ENCODE data around the gene ADORA3. TPM values are rescaled to one million over a fixed set of nuclear protein-coding genes. Genes with fewer than 3 reads are reported as not detected.

Gene ADORA3
- polyA plus RNA-seq, 1 donor (not counting 4 experiments of a cell fraction or from before 2014, with no cell fraction given) = not detected

DNA sequence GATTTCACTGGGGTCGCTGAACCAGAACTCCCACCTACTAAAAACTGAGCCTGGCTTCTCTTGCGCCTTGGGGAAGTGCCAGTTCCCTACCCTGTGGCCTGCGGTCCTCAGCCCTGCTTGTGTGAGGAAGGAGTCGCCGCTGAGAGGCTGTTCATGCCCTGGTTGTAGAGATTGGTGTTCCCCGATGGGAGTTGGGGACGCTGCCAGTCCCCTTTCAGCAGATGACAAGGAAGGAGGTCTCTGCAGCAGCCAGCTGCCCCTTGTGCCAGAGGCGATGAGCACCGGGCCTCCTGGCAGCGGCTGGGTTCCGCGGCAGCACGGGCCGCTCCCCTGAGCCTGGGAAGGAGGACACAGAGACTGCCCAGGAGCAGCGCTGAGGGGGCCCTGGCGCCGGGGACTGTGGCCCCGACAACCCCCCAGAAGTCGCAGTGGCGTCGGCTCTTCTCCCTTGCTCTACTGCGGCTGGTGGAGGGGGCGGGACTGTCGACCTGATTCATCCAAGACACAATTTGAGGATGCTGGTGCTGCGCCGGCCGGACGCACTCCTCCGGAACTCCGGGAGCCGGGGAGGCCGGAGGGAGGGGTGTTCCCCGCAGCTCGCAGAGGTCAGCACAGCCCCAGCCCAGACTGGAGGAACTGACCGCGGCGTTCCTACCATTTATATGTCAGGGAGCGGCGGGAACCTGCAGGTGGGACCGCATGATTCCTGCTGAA, 12.0 kb upstream of the ADORA3 start:
- DNase-seq (ENCODE audit: low read depth, low spot score) = no peak
- no peak for TF ChIP-seq CTCF (optimal IDR thresholded peaks at IDR 0.05 in 1 of 3, IDR thresholded peaks at IDR 0.05 in 1 of 3, conservative IDR thresholded peaks at IDR 0.05 in 1 of 3; ENCODE audit: extremely low read depth in 1 of 3, insufficient read depth in 2 of 3, low read length in 3 of 3)
- no peak for TF ChIP-seq EZH2 (IDR thresholded peaks at IDR 0.05; ENCODE audit: low read length)
- peak overlapping the region; percentile 67 for H2AFZ ChIP-seq (ENCODE audit: control insufficient read depth, low read length)
- no peaks in the 10 kb centered on the region for H3K36me3 ChIP-seq (ENCODE audit: control insufficient read depth in 2 of 2, extremely low read depth in 1 of 2, insufficient read depth in 2 of 2, low read length in 2 of 2)
- H3K27me3 ChIP-seq (ENCODE audit: control insufficient read depth, extremely low read depth, insufficient read depth, low read length) = no peaks in the 10 kb centered on the region
- no peaks in the 10 kb centered on the region for H3K79me2 ChIP-seq (ENCODE audit: control insufficient read depth, insufficient read depth, low read length)
- H3K4me1 ChIP-seq (ENCODE audit: control insufficient read depth, extremely low read depth, insufficient read depth, low read length) = peaks cover 4% of the 10 kb centered on the region
- FAIRE-seq = no peak
- peak overlapping the region in 1 of 3 experiments; percentile 49 for H3K4me3 ChIP-seq (ENCODE audit: control insufficient read depth in 2 of 3, extremely low read depth in 1 of 3, insufficient read depth in 2 of 3, low read depth in 1 of 3, low read length in 3 of 3)
- H3K4me2 ChIP-seq (ENCODE audit: control insufficient read depth, extremely low read depth, insufficient read depth, low read depth, low read length) = peak overlapping the region; percentile 49
- no peak overlapping the region for H3K9ac ChIP-seq (ENCODE audit: control insufficient read depth, extremely low read depth, insufficient read depth, low read length)
- dilution Hi-C loops (cut with MboI; ENCODE audit: extremely low pct_ligation_motif_present, low sequenced_read_pairs) = no loop called here
- H3K9me1 ChIP-seq (ENCODE audit: control insufficient read depth, extremely low read depth, insufficient read depth, low read length) = no peaks in the 10 kb centered on the region
- no peak overlapping the region for H3K27ac ChIP-seq (ENCODE audit: control insufficient read depth, insufficient read depth, low read length)
- H3K9me3 ChIP-seq (ENCODE audit: control insufficient read depth, low read depth, low read length) = no peaks in the 10 kb centered on the region
- H4K20me1 ChIP-seq (ENCODE audit: control insufficient read depth, extremely low read depth, insufficient read depth, low read length) = no peaks in the 10 kb centered on the region

GRCh38 chr1:111513410-111514020, 10.1 kb upstream of the ADORA3 start:
- H3K9me3 ChIP-seq (ENCODE audit: control insufficient read depth, low read depth, low read length) = no peaks in the 10 kb centered on the region
- H3K27me3 ChIP-seq (ENCODE audit: control insufficient read depth, extremely low read depth, insufficient read depth, low read length) = no peaks in the 10 kb centered on the region
- FAIRE-seq = no peak
- no peaks in the 10 kb centered on the region for H3K9me1 ChIP-seq (ENCODE audit: control insufficient read depth, extremely low read depth, insufficient read depth, low read length)
- no peak overlapping the region for H3K4me2 ChIP-seq (ENCODE audit: control insufficient read depth, extremely low read depth, insufficient read depth, low read depth, low read length)
- no peak for DNase-seq (ENCODE audit: low read depth, low spot score)
- H2AFZ ChIP-seq (ENCODE audit: control insufficient read depth, low read length) = no peak overlapping the region
- H3K79me2 ChIP-seq (ENCODE audit: control insufficient read depth, insufficient read depth, low read length) = no peaks in the 10 kb centered on the region
- H3K4me1 ChIP-seq (ENCODE audit: control insufficient read depth, extremely low read depth, insufficient read depth, low read length) = peaks cover 5% of the 10 kb centered on the region
- no peaks in the 10 kb centered on the region for H3K36me3 ChIP-seq (ENCODE audit: control insufficient read depth in 2 of 2, extremely low read depth in 1 of 2, insufficient read depth in 2 of 2, low read length in 2 of 2)
- H4K20me1 ChIP-seq (ENCODE audit: control insufficient read depth, extremely low read depth, insufficient read depth, low read length) = no peaks in the 10 kb centered on the region
- H3K9ac ChIP-seq (ENCODE audit: control insufficient read depth, extremely low read depth, insufficient read depth, low read length) = no peak overlapping the region
- no peak overlapping the region for H3K27ac ChIP-seq (ENCODE audit: control insufficient read depth, insufficient read depth, low read length)
- TF ChIP-seq CTCF (optimal IDR thresholded peaks at IDR 0.05 in 1 of 3, IDR thresholded peaks at IDR 0.05 in 1 of 3, conservative IDR thresholded peaks at IDR 0.05 in 1 of 3; ENCODE audit: extremely low read depth in 1 of 3, insufficient read depth in 2 of 3, low read length in 3 of 3) (no peak), EZH2 (IDR thresholded peaks at IDR 0.05; ENCODE audit: low read length) (no peak)
- H3K4me3 ChIP-seq (ENCODE audit: control insufficient read depth in 2 of 3, extremely low read depth in 1 of 3, insufficient read depth in 2 of 3, low read depth in 1 of 3, low read length in 3 of 3) = no peak overlapping the region
- dilution Hi-C loops (cut with MboI; ENCODE audit: extremely low pct_ligation_motif_present, low sequenced_read_pairs) = no loop called here

Measured in keratinocyte (primary cell).